CD1c-positive myeloid dendritic cell (primary cell): ENCODE data around the gene CELSR1.
A peak's percentile ranks its signal among the peaks of the same experiment; 100 is the strongest.
"Not testable (repeated sequence)": the region's sequence is repeated elsewhere in the genome, so short reads cannot be mapped to it uniquely, and the experiment has no call there.

Source experiments
- DNase-seq: peaks from one replicate; pipeline ENCODE4 v3.0.0-alpha.2; 2016; ENCODE audit errors: extremely low spot score

Gene CELSR1

GRCh38 chr22:46534901-46535630 lies 2.4 kb downstream of the CELSR1 start:
- no peak for DNase-seq

- DNase-seq: no peak
Measured at GRCh38 chr22:46534177-46534776, 3.1 kb downstream of the CELSR1 start.

GRCh38 chr22:46533070-46533833 lies 4.2 kb downstream of the CELSR1 start:
- DNase-seq: no peak

GRCh38 chr22:46532416-46532815 lies 5.0 kb downstream of the CELSR1 start:
- no peak for DNase-seq

- DNase-seq: no peak
Measured at GRCh38 chr22:46531581-46532175, 5.7 kb downstream of the CELSR1 start.

- peak; percentile 87 for DNase-seq
Measured at GRCh38 chr22:46528121-46528610, 9.3 kb downstream of the CELSR1 start.

- DNase-seq: no peak
Measured at GRCh38 chr22:46526244-46526839, 11.1 kb downstream of the CELSR1 start.

- no peak for DNase-seq
Measured at GRCh38 chr22:46525389-46526243, 11.8 kb downstream of the CELSR1 start.

- no peak for DNase-seq
Measured at GRCh38 chr22:46524203-46524740, 13.1 kb downstream of the CELSR1 start.

GRCh38 chr22:46522797-46523196 lies 14.6 kb downstream of the CELSR1 start:
- no peak for DNase-seq

- DNase-seq: no peak
Measured at GRCh38 chr22:46521994-46522393, 15.4 kb downstream of the CELSR1 start.

GRCh38 chr22:46520880-46521279 lies 16.5 kb downstream of the CELSR1 start:
- DNase-seq: no peak

GRCh38 chr22:46519377-46519776 lies 18.0 kb downstream of the CELSR1 start:
- no peak for DNase-seq

GRCh38 chr22:46518542-46519325 lies 18.7 kb downstream of the CELSR1 start:
- DNase-seq: no peak

- DNase-seq: no peak
Measured at GRCh38 chr22:46518038-46518437, 19.4 kb downstream of the CELSR1 start.

- no peak for DNase-seq
Measured at GRCh38 chr22:46517255-46517761, 20.1 kb downstream of the CELSR1 start.

GRCh38 chr22:46516638-46517037 lies 20.8 kb downstream of the CELSR1 start:
- DNase-seq: no peak

- not testable (repeated sequence) for DNase-seq
Measured at GRCh38 chr22:46516112-46516487, 21.3 kb downstream of the CELSR1 start.
